ENCODE measurements around the gene CCNB1.

The CCNB1 gene

DNA sequence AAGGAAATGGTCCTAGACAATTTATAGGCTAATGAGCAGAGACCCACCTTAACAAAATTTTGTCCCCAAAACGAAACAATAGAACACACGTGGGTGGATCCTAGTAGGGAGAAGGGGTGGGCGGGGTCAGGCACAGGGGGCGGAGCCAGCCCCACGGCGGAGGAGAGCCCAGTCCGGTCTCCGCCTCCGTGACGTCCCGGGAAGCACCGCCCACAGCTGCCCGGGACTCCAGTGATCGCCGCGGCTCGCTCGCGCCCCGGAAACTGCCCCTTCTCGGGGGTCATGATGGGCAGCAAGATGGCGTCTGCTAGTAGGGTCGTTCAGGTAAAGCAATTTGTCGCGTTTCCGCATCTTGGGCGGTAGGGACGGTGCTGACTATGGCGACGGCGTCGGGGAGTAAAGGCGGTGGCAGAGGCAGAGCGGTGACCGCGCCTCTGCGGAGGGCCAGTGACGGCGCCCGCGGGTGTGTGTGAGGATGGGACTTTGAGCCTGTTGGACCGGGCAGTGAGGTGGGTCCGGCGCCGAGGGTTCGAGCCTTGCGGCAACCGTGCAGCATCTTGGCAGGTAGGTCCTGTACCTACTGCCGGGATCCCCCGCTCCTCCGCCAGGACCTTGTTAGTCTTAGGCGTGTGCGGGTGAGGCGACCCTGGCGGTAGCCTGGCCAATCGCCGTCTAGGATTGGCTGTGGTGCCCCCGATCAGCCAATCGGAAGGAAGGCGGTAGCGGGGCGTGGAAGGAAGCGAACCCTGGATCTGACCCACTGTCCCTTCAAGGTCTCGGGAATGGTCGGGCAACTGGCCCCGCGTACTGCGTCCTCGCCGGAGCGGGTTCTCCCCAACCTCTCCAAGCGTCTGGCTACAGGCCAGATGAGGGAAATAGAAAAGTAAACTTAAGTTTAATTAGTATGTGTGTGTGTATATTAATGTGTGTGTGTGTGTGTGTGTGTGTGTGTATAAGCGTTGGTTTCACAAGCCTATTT, 50.9 kb downstream of the CCNB1 start (continued):
- TF ChIP-seq, protein P1, sequence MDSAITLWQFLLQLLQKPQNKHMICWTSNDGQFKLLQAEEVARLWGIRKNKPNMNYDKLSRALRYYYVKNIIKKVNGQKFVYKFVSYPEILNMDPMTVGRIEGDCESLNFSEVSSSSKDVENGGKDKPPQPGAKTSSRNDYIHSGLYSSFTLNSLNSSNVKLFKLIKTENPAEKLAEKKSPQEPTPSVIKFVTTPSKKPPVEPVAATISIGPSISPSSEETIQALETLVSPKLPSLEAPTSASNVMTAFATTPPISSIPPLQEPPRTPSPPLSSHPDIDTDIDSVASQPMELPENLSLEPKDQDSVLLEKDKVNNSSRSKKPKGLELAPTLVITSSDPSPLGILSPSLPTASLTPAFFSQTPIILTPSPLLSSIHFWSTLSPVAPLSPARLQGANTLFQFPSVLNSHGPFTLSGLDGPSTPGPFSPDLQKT (IDR thresholded peaks at IDR 0.05; ENCODE audit: borderline replicate concordance, low read depth, low read length): no peak
- peak; percentile 78 for TF ChIP-seq KLF9 (tag by site-specific recombination; IDR thresholded peaks at IDR 0.05; ENCODE audit: low read depth)
- TF ChIP-seq, protein P2, sequence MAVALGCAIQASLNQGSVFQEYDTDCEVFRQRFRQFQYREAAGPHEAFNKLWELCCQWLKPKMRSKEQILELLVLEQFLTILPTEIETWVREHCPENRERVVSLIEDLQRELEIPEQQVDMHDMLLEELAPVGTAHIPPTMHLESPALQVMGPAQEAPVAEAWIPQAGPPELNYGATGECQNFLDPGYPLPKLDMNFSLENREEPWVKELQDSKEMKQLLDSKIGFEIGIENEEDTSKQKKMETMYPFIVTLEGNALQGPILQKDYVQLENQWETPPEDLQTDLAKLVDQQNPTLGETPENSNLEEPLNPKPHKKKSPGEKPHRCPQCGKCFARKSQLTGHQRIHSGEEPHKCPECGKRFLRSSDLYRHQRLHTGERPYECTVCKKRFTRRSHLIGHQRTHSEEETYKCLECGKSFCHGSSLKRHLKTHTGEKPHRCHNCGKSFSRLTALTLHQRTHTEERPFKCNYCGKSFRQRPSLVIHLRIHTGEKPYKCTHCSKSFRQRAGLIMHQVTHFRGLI (tag by site-specific recombination; IDR thresholded peaks at IDR 0.05): no peak; the same call in 1 of the 2 replicates
- peak; percentile 60; the same call in 1 of the 2 replicates for TF ChIP-seq ZFP69B (tag by site-specific recombination; IDR thresholded peaks at IDR 0.05)
- TF ChIP-seq ZBTB1 (tag by site-specific recombination; IDR thresholded peaks at IDR 0.05): no peak
- no peak for TF ChIP-seq ZNF23 (tag by site-specific recombination; IDR thresholded peaks at IDR 0.05; ENCODE audit: borderline replicate concordance)
- TF ChIP-seq ZBTB7A (tag by site-specific recombination; IDR thresholded peaks at IDR 0.05; ENCODE audit: low read depth): peak; percentile 87; the same call in 1 of the 2 replicates
- TF ChIP-seq ZNF624 (tag by site-specific recombination; IDR thresholded peaks at IDR 0.05): no peak
- TF ChIP-seq, protein P3, sequence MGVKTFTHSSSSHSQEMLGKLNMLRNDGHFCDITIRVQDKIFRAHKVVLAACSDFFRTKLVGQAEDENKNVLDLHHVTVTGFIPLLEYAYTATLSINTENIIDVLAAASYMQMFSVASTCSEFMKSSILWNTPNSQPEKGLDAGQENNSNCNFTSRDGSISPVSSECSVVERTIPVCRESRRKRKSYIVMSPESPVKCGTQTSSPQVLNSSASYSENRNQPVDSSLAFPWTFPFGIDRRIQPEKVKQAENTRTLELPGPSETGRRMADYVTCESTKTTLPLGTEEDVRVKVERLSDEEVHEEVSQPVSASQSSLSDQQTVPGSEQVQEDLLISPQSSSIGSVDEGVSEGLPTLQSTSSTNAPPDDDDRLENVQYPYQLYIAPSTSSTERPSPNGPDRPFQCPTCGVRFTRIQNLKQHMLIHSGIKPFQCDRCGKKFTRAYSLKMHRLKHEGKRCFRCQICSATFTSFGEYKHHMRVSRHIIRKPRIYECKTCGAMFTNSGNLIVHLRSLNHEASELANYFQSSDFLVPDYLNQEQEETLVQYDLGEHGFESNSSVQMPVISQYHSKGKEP (tag by site-specific recombination; IDR thresholded peaks at IDR 0.05): no peak
- TF ChIP-seq GLIS1 (tag by site-specific recombination; IDR thresholded peaks at IDR 0.05): peak; percentile 46; the same call in 1 of the 2 replicates
- TF ChIP-seq ZBTB48 (tag by site-specific recombination; IDR thresholded peaks at IDR 0.05): peak; percentile 93
- TF ChIP-seq, protein P4, sequence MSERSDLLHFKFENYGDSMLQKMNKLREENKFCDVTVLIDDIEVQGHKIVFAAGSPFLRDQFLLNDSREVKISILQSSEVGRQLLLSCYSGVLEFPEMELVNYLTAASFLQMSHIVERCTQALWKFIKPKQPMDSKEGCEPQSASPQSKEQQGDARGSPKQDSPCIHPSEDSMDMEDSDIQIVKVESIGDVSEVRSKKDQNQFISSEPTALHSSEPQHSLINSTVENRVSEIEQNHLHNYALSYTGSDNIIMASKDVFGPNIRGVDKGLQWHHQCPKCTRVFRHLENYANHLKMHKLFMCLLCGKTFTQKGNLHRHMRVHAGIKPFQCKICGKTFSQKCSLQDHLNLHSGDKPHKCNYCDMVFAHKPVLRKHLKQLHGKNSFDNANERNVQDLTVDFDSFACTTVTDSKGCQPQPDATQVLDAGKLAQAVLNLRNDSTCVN (tag by site-specific recombination; optimal IDR thresholded peaks at IDR 0.05): peak; percentile 83
- TF ChIP-seq, protein P5, sequence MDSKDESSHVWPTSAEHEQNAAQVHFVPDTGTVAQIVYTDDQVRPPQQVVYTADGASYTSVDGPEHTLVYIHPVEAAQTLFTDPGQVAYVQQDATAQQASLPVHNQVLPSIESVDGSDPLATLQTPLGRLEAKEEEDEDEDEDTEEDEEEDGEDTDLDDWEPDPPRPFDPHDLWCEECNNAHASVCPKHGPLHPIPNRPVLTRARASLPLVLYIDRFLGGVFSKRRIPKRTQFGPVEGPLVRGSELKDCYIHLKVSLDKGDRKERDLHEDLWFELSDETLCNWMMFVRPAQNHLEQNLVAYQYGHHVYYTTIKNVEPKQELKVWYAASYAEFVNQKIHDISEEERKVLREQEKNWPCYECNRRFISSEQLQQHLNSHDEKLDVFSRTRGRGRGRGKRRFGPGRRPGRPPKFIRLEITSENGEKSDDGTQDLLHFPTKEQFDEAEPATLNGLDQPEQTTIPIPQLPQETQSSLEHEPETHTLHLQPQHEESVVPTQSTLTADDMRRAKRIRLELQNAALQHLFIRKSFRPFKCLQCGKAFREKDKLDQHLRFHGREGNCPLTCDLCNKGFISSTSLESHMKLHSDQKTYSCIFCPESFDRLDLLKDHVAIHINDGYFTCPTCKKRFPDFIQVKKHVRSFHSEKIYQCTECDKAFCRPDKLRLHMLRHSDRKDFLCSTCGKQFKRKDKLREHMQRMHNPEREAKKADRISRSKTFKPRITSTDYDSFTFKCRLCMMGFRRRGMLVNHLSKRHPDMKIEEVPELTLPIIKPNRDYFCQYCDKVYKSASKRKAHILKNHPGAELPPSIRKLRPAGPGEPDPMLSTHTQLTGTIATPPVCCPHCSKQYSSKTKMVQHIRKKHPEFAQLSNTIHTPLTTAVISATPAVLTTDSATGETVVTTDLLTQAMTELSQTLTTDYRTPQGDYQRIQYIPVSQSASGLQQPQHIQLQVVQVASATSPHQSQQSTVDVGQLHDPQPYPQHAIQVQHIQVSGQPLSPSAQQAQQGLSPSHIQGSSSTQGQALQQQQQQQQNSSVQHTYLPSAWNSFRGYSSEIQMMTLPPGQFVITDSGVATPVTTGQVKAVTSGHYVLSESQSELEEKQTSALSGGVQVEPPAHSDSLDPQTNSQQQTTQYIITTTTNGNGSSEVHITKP (tag by site-specific recombination; IDR thresholded peaks at IDR 0.05): peak; percentile 64
- TF ChIP-seq ZNF549 (tag by site-specific recombination; IDR thresholded peaks at IDR 0.05): no peak
- peak; percentile 43 for TF ChIP-seq WT1 (tag by site-specific recombination; IDR thresholded peaks at IDR 0.05)
- TF ChIP-seq SCRT1 (tag by site-specific recombination; IDR thresholded peaks at IDR 0.05; ENCODE audit: borderline replicate concordance): no peak
- no peak for TF ChIP-seq ZNF366 (tag by site-specific recombination; conservative IDR thresholded peaks at IDR 0.05)
- TF ChIP-seq ZNF677 (tag by site-specific recombination; IDR thresholded peaks at IDR 0.05): no peak
- TF ChIP-seq, protein P6, sequence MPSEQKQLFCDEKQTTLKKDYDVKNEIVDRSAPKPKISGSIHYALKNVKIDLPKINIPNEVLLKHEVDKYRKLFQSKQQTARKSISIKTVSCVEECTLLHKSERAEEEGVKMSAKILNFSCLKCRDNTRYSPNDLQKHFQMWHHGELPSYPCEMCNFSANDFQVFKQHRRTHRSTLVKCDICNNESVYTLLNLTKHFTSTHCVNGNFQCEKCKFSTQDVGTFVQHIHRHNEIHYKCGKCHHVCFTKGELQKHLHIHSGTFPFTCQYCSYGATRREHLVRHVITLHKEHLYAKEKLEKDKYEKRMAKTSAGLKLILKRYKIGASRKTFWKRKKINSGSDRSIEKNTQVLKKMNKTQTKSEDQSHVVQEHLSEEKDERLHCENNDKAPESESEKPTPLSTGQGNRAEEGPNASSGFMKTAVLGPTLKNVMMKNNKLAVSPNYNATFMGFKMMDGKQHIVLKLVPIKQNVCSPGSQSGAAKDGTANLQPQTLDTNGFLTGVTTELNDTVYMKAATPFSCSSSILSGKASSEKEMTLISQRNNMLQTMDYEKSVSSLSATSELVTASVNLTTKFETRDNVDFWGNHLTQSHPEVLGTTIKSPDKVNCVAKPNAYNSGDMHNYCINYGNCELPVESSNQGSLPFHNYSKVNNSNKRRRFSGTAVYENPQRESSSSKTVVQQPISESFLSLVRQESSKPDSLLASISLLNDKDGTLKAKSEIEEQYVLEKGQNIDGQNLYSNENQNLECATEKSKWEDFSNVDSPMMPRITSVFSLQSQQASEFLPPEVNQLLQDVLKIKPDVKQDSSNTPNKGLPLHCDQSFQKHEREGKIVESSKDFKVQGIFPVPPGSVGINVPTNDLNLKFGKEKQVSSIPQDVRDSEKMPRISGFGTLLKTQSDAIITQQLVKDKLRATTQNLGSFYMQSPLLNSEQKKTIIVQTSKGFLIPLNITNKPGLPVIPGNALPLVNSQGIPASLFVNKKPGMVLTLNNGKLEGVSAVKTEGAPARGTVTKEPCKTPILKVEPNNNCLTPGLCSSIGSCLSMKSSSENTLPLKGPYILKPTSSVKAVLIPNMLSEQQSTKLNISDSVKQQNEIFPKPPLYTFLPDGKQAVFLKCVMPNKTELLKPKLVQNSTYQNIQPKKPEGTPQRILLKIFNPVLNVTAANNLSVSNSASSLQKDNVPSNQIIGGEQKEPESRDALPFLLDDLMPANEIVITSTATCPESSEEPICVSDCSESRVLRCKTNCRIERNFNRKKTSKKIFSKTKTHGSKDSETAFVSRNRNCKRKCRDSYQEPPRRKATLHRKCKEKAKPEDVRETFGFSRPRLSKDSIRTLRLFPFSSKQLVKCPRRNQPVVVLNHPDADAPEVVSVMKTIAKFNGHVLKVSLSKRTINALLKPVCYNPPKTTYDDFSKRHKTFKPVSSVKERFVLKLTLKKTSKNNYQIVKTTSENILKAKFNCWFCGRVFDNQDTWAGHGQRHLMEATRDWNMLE (tag by site-specific recombination; conservative IDR thresholded peaks at IDR 0.05; ENCODE audit: low read depth): peak; percentile 51
- TF ChIP-seq, protein P7, sequence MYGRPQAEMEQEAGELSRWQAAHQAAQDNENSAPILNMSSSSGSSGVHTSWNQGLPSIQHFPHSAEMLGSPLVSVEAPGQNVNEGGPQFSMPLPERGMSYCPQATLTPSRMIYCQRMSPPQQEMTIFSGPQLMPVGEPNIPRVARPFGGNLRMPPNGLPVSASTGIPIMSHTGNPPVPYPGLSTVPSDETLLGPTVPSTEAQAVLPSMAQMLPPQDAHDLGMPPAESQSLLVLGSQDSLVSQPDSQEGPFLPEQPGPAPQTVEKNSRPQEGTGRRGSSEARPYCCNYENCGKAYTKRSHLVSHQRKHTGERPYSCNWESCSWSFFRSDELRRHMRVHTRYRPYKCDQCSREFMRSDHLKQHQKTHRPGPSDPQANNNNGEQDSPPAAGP (tag by site-specific recombination; IDR thresholded peaks at IDR 0.05): peak; percentile 86; the same call in 1 of the 2 replicates
- TF ChIP-seq ZNF792 (tag by site-specific recombination; IDR thresholded peaks at IDR 0.05): no peak

All from HEK293 (cell line).